Stimulated activated memory B cell treated with anti-CD40 and anti-IgM and Interleukin-4, amounts not matched to agents 10 μg/mL and 1 μg/mL and 100 μg/mL, for 72 hours (primary cell): Measurements from ENCODE around the gene CSK.
A peak's percentile ranks its signal among the peaks of the same experiment; 100 is the strongest.

Source experiments
- ATAC-seq: fragments of 150-1000 bp; cut with Tn5 transposase; 2 replicates; pipeline ENCODE4 v1.10.0; 2021
- H3K27ac Mint-ChIP-seq: one replicate; pipeline ENCODE4 v1.8.0; 2022; ENCODE audit warnings: mild to moderate bottlenecking, mixed read lengths
- H3K27me3 Mint-ChIP-seq: one replicate; pipeline ENCODE4 v1.8.0; 2022; ENCODE audit warnings: mixed read lengths
- H3K36me3 Mint-ChIP-seq: one replicate; pipeline ENCODE4 v1.8.0; 2022; ENCODE audit warnings: mixed read lengths
- H3K4me1 Mint-ChIP-seq: one replicate; pipeline ENCODE4 v1.8.0; 2022; ENCODE audit warnings: mixed read lengths
- H3K4me3 Mint-ChIP-seq: one replicate; pipeline ENCODE4 v1.8.0; 2022; ENCODE audit warnings: mild to moderate bottlenecking, moderate library complexity, mixed read lengths
- H3K9me3 Mint-ChIP-seq: one replicate; pipeline ENCODE4 v1.8.0; 2022; ENCODE audit warnings: mixed read lengths

Gene CSK

GRCh38 chr15:74789171-74789631 is 7.3 kb downstream of the CSK start:
- no peaks in the 10 kb centered on the region for H3K9me3 Mint-ChIP-seq
- H3K4me1 Mint-ChIP-seq = peaks cover 96% of the 10 kb centered on the region
- peak overlapping the region; percentile 91 for H3K4me3 Mint-ChIP-seq
- H3K36me3 Mint-ChIP-seq = peaks cover 36% of the 10 kb centered on the region
- peak; percentile 44 for ATAC-seq
- no peaks in the 10 kb centered on the region for H3K27me3 Mint-ChIP-seq
- H3K27ac Mint-ChIP-seq = peak overlapping the region; percentile 82

GRCh38 chr15:74789741-74790079 is 7.8 kb downstream of the CSK start:
- Mint-ChIP-seq H3K4me3 (peak overlapping the region; percentile 91), H3K4me1 (peaks cover 95% of the 10 kb centered on the region), H3K36me3 (peaks cover 32% of the 10 kb centered on the region), H3K27ac (peak overlapping the region; percentile 82), H3K27me3 (no peaks in the 10 kb centered on the region), H3K9me3 (no peaks in the 10 kb centered on the region)
- ATAC-seq = no peak

GRCh38 chr15:74790080-74790916 is 8.4 kb downstream of the CSK start:
- Mint-ChIP-seq H3K4me3 (peak overlapping the region; percentile 91), H3K27me3 (no peaks in the 10 kb centered on the region), H3K36me3 (peaks cover 26% of the 10 kb centered on the region), H3K27ac (peak overlapping the region; percentile 82), H3K4me1 (peaks cover 95% of the 10 kb centered on the region), H3K9me3 (no peaks in the 10 kb centered on the region)
- ATAC-seq = peak; percentile 35

GRCh38 chr15:74791007-74791406 is 9.1 kb downstream of the CSK start:
- H3K4me1 Mint-ChIP-seq = peaks cover 95% of the 10 kb centered on the region
- H3K4me3 Mint-ChIP-seq = peak overlapping the region; percentile 75
- no peaks in the 10 kb centered on the region for H3K9me3 Mint-ChIP-seq
- H3K27ac Mint-ChIP-seq = peak overlapping the region; percentile 82
- peaks cover 23% of the 10 kb centered on the region for H3K36me3 Mint-ChIP-seq
- no peak for ATAC-seq
- H3K27me3 Mint-ChIP-seq = no peaks in the 10 kb centered on the region

- ATAC-seq = no peak
- H3K27me3 Mint-ChIP-seq = no peaks in the 10 kb centered on the region
- no peaks in the 10 kb centered on the region for H3K9me3 Mint-ChIP-seq
- peaks cover 94% of the 10 kb centered on the region for H3K4me1 Mint-ChIP-seq
- peak overlapping the region; percentile 75 for H3K4me3 Mint-ChIP-seq
- peak overlapping the region; percentile 82 for H3K27ac Mint-ChIP-seq
- peaks cover 27% of the 10 kb centered on the region for H3K36me3 Mint-ChIP-seq
Observed at GRCh38 chr15:74791667-74792066, 9.8 kb downstream of the CSK start.

- peak overlapping the region; percentile 75 for H3K4me3 Mint-ChIP-seq
- H3K4me1 Mint-ChIP-seq = peaks cover 91% of the 10 kb centered on the region
- H3K9me3 Mint-ChIP-seq = no peaks in the 10 kb centered on the region
- H3K27me3 Mint-ChIP-seq = no peaks in the 10 kb centered on the region
- no peak for ATAC-seq
- peak overlapping the region; percentile 82 for H3K27ac Mint-ChIP-seq
- H3K36me3 Mint-ChIP-seq = peaks cover 27% of the 10 kb centered on the region
Observed at GRCh38 chr15:74792227-74793016, 10.5 kb downstream of the CSK start.

GRCh38 chr15:74793135-74794028 is 11.5 kb downstream of the CSK start:
- H3K4me3 Mint-ChIP-seq = peak overlapping the region; percentile 49
- ATAC-seq = no peak

GRCh38 chr15:74794248-74794969 is 12.5 kb downstream of the CSK start:
- ATAC-seq = no peak
- Mint-ChIP-seq H3K4me1 (peaks cover 91% of the 10 kb centered on the region), H3K27me3 (no peaks in the 10 kb centered on the region), H3K27ac (peak overlapping the region; percentile 88), H3K36me3 (peaks cover 40% of the 10 kb centered on the region), H3K9me3 (no peaks in the 10 kb centered on the region), H3K4me3 (no peak overlapping the region)

More at GRCh38 chr15:74793135-74794028, 11.5 kb downstream of the CSK start:
- Mint-ChIP-seq H3K27me3 (no peaks in the 10 kb centered on the region), H3K36me3 (peaks cover 33% of the 10 kb centered on the region), H3K9me3 (no peaks in the 10 kb centered on the region), H3K27ac (peak overlapping the region; percentile 82), H3K4me1 (peaks cover 91% of the 10 kb centered on the region)

GRCh38 chr15:74794970-74795349 is 13.1 kb downstream of the CSK start:
- H3K4me3 Mint-ChIP-seq = no peak overlapping the region

GRCh38 chr15:74795966-74796625 is 14.2 kb downstream of the CSK start:
- ATAC-seq = no peak

More at GRCh38 chr15:74794970-74795349, 13.1 kb downstream of the CSK start:
- no peak for ATAC-seq
- peaks cover 38% of the 10 kb centered on the region for H3K36me3 Mint-ChIP-seq
- H3K4me1 Mint-ChIP-seq = peaks cover 91% of the 10 kb centered on the region
- peak overlapping the region; percentile 88 for H3K27ac Mint-ChIP-seq
- no peaks in the 10 kb centered on the region for H3K9me3 Mint-ChIP-seq
- no peaks in the 10 kb centered on the region for H3K27me3 Mint-ChIP-seq

GRCh38 chr15:74798388-74799254 is 16.7 kb downstream of the CSK start:
- Mint-ChIP-seq H3K4me1 (peaks cover 70% of the 10 kb centered on the region), H3K27ac (peak overlapping the region; percentile 88), H3K4me3 (peak overlapping the region; percentile 42), H3K36me3 (peaks cover 57% of the 10 kb centered on the region), H3K27me3 (no peaks in the 10 kb centered on the region), H3K9me3 (no peaks in the 10 kb centered on the region)
- peak; percentile 37 for ATAC-seq

More at GRCh38 chr15:74795966-74796625, 14.2 kb downstream of the CSK start:
- Mint-ChIP-seq H3K4me1 (peaks cover 91% of the 10 kb centered on the region), H3K27ac (peak overlapping the region; percentile 88), H3K36me3 (peaks cover 45% of the 10 kb centered on the region), H3K27me3 (no peaks in the 10 kb centered on the region), H3K9me3 (no peaks in the 10 kb centered on the region), H3K4me3 (peak overlapping the region; percentile 40)

- H3K36me3 Mint-ChIP-seq = peaks cover 64% of the 10 kb centered on the region
- H3K4me3 Mint-ChIP-seq = no peak overlapping the region
- no peaks in the 10 kb centered on the region for H3K27me3 Mint-ChIP-seq
- peaks cover 71% of the 10 kb centered on the region for H3K4me1 Mint-ChIP-seq
- ATAC-seq = peak; percentile 50
- no peaks in the 10 kb centered on the region for H3K9me3 Mint-ChIP-seq
- peak overlapping the region; percentile 88 for H3K27ac Mint-ChIP-seq
Observed at GRCh38 chr15:74799255-74799855, 17.5 kb downstream of the CSK start.
